Spleen (tissue), 11 donors: Measurements from ENCODE around the gene SREK1. TPM values are rescaled to one million over a fixed set of nuclear protein-coding genes. Genes with fewer than 3 reads are reported as not detected.

Source experiments
- DNase-seq: peaks from one replicate; pipeline ENCODE4 v3.0.0-alpha.2; 2020
- H3K27ac ChIP-seq, 8 donors: fragments of 200-600 bp; sonication (generic) in 7 of 8; 1 replicate in 4 of 8; 2 replicates in 4 of 8; pipeline versions ENCODE4 v1.5.0 to v1.8.0; 2016 to 2021; ENCODE audit warnings: inconsistent platforms in 4 of 8, mild to moderate bottlenecking in 4 of 8, moderate library complexity in 1 of 8
- H3K27me3 ChIP-seq, 7 donors: fragments of 200-600 bp; sonication (generic) in 6 of 7; replicated peaks in 1 of 7; 1 replicate in 4 of 7; 2 replicates in 3 of 7; pipeline versions ENCODE4 v1.5.0 to v1.8.0; 2016 to 2021; ENCODE audit warnings: inconsistent platforms in 3 of 7, mild to moderate bottlenecking in 1 of 7
- H3K36me3 ChIP-seq, 6 donors: fragments of 200-600 bp; sonication (generic) in 5 of 6; 1 replicate in 4 of 6; 2 replicates in 2 of 6; pipeline versions ENCODE4 v1.5.0 to v1.8.0; 2016 to 2021; ENCODE audit warnings: inconsistent platforms in 2 of 6
- H3K4me1 ChIP-seq, 6 donors: fragments of 200-600 bp; sonication (generic) in 5 of 6; 1 replicate in 3 of 6; 2 replicates in 3 of 6; pipeline versions ENCODE4 v1.5.0 to v1.8.0; 2016 to 2021; ENCODE audit warnings: inconsistent platforms in 3 of 6
- H3K4me3 ChIP-seq, 8 donors: fragments of 200-600 bp; sonication (generic) in 7 of 8; 1 replicate in 4 of 8; 2 replicates in 4 of 8; pipeline versions ENCODE4 v1.5.0 to v1.8.0; 2016 to 2021; ENCODE audit warnings: inconsistent platforms in 4 of 8, mild to moderate bottlenecking in 4 of 8, moderate library complexity in 2 of 8
- H3K9me3 ChIP-seq, 8 donors: fragments of 200-600 bp; sonication (generic) in 7 of 8; 1 replicate in 4 of 8; 2 replicates in 4 of 8; pipeline versions ENCODE4 v1.5.0 to v1.8.0; 2016 to 2021; ENCODE audit warnings: inconsistent platforms in 4 of 8
- CTCF ChIP-seq, 11 experiments: fragments of 200-600 bp in 7 of 11; fragments of 450-650 bp in 4 of 11; sonication (generic) in 4 of 11; IDR thresholded peaks in 8 of 11; conservative IDR thresholded peaks in 3 of 11; 1 replicate in 7 of 11; 2 replicates in 4 of 11; pipeline versions ENCODE4 v1.4.0 to v1.8.0; 2016 to 2021; ENCODE audit warnings: antibody characterized with exemption in 11 of 11, inconsistent platforms in 4 of 11, mild to moderate bottlenecking in 1 of 11
- POLR2A ChIP-seq, 3 donors: fragments of 450-650 bp; IDR thresholded peaks; one replicate each; pipeline ENCODE4 v1.5.1; 2017; ENCODE audit warnings: antibody characterized with exemption in 3 of 3, mild to moderate bottlenecking in 1 of 3
- POLR2AphosphoS5 ChIP-seq, 3 donors: sonication (generic); formaldehyde crosslinking; IDR thresholded peaks; one replicate each; pipeline ENCODE4 v1.5.1; 2017; ENCODE audit warnings: antibody characterized with exemption in 3 of 3
- WGBS, 5 donors: extraction: QIAGEN DNeasy Blood & Tissue Kit in 3 of 5; methylation state at CpG; one replicate each; pipeline versions ENCODE4 v1.1.5 to v1.1.7; 2013 to 2018; 5-methylcytosine and 5-hydroxymethylcytosine counted together
- intact Hi-C: fragments of 100-400 bp; cut with DNase I; formaldehyde crosslinking; loops from one replicate; pipeline ENCODE4 v1.15.0; 2023; ENCODE audit warnings: low total_unique reads
- polyA plus RNA-seq, 3 donors: library from polyadenylated mRNA; stranded (reverse); fragments of 200-250 nt; gene quantifications; one replicate each; pipeline ENCODE4 v1.2.1, GENCODE V29; 2013
- total RNA-seq, 7 donors: library from RNA; depleted of rRNA in 3 of 7; stranded (reverse); fragments of >200 nt in 3 of 7; fragmentation: NEBNext Ultra II Directional in 4 of 7; extraction: Animal tissue kit (Norgen Biotek cat#: 25700) in 4 of 7; gene quantifications; one replicate each; pipeline versions ENCODE4 v1.1.0 to v1.2.1, GENCODE V29; 2016 to 2021
- donor health status: healthy with polysubstance abuse.
- donor health status: DM: no; HTN: no; CAD: no; lungs with moderate emphysema.
- donor health status: DM: no; HTN: no; CAD: no.
- donor health status: Bipolar disorder and iron deficiency.
- donor health status: healthy.
- donor health status: DM: no; HTN: no; CAD: no.
- donor health status: DM: yes; HTN: yes; CAD: no.

Gene SREK1
- total and polyA plus RNA-seq, 10 donors = 19.2 to 170 (median 86.2) TPM

GRCh38 chr5:66179297-66180051, 35.4 kb downstream of the SREK1 start:
- TF ChIP-seq CTCF (IDR thresholded peaks at IDR 0.05 in 8 of 11, conservative IDR thresholded peaks at IDR 0.05 in 3 of 11) = no peak
- no peak for TF ChIP-seq POLR2AphosphoS5 (IDR thresholded peaks at IDR 0.05)
- no peak for TF ChIP-seq POLR2A (IDR thresholded peaks at IDR 0.05)
- no peak overlapping the region for H3K27ac ChIP-seq
- intact Hi-C loops = no loop called here
- no peak for DNase-seq
- peaks cover 6 to 95% (median 61%) of the 10 kb centered on the region in 6 donors for H3K36me3 ChIP-seq
- no peak overlapping the region for H3K4me3 ChIP-seq
- WGBS, 5 donors = 76 to 94% (median 82%) methylated on average over 1 of the region's 1 CpG
- no peaks in the 10 kb centered on the region for H3K9me3 ChIP-seq
- H3K4me1 ChIP-seq = no peaks in the 10 kb centered on the region
- no peaks in the 10 kb centered on the region for H3K27me3 ChIP-seq

- Histone ChIP-seq H3K4me1 (no peaks in the 10 kb centered on the region), H3K27me3 (no peaks in the 10 kb centered on the region), H3K9me3 (no peaks in the 10 kb centered on the region), H3K27ac (no peak overlapping the region), H3K36me3 (peaks cover 2 to 94% (median 56%) of the 10 kb centered on the region in 6 donors), H3K4me3 (no peak overlapping the region)
- TF ChIP-seq POLR2A (IDR thresholded peaks at IDR 0.05) = no peak
- TF ChIP-seq POLR2AphosphoS5 (IDR thresholded peaks at IDR 0.05) = no peak
- no peak for TF ChIP-seq CTCF (IDR thresholded peaks at IDR 0.05 in 8 of 11, conservative IDR thresholded peaks at IDR 0.05 in 3 of 11)
- DNase-seq = no peak
- intact Hi-C loops = no loop called here
- WGBS, 5 donors = 85 to 93% (median 88%) methylated on average over 3 of the region's 3 CpGs
These were observed 36.4 kb downstream of the SREK1 start for GRCh38 chr5:66180282-66181155.

GRCh38 chr5:66186108-66186507, 42.0 kb downstream of the SREK1 start:
- Histone ChIP-seq H3K36me3 (peaks cover 0 to 38% (median 10%) of the 10 kb centered on the region in 6 donors), H3K4me1 (no peaks in the 10 kb centered on the region), H3K27ac (no peak overlapping the region), H3K4me3 (no peak overlapping the region), H3K27me3 (no peaks in the 10 kb centered on the region), H3K9me3 (peaks cover 0 to 4% (median 0%) of the 10 kb centered on the region in 8 donors)
- DNase-seq = no peak
- TF ChIP-seq POLR2AphosphoS5 (IDR thresholded peaks at IDR 0.05) (no peak), CTCF (IDR thresholded peaks at IDR 0.05 in 8 of 11, conservative IDR thresholded peaks at IDR 0.05 in 3 of 11) (no peak), POLR2A (IDR thresholded peaks at IDR 0.05) (no peak)
- intact Hi-C loops = no loop called here
- 82 to 89% (median 87%) methylated on average over 3 of the region's 3 CpGs for WGBS, 5 donors

GRCh38 chr5:66193419-66193818, 49.3 kb downstream of the SREK1 start:
- no peak for DNase-seq
- no peaks in the 10 kb centered on the region for H3K36me3 ChIP-seq
- no peak overlapping the region for H3K27ac ChIP-seq
- H3K4me1 ChIP-seq = no peaks in the 10 kb centered on the region
- no peaks in the 10 kb centered on the region for H3K27me3 ChIP-seq
- intact Hi-C loops = no loop called here
- no peak for TF ChIP-seq CTCF (IDR thresholded peaks at IDR 0.05 in 8 of 11, conservative IDR thresholded peaks at IDR 0.05 in 3 of 11)
- TF ChIP-seq POLR2AphosphoS5 (IDR thresholded peaks at IDR 0.05) = no peak
- no peak for TF ChIP-seq POLR2A (IDR thresholded peaks at IDR 0.05)
- peaks cover 0 to 4% (median 0%) of the 10 kb centered on the region in 8 donors for H3K9me3 ChIP-seq
- H3K4me3 ChIP-seq = no peak overlapping the region
